GM23248 (cell line): ENCODE results near the gene DCUN1D2.

ENCODE experiments used
- EZH2 ChIP-seq: fragments of 200-600 bp; sonication (generic); IDR thresholded peaks from 2 replicates; pipeline ENCODE4 v1.6.1; 2018; ENCODE audit warnings: antibody characterized with exemption, mild to moderate bottlenecking; ENCODE audit not compliant: insufficient read depth, poor library complexity, severe bottlenecking
- EZH2phosphoT487 ChIP-seq: fragments of 200-600 bp; sonication (generic); IDR thresholded peaks from 2 replicates; pipeline ENCODE4 v1.6.1; 2018; ENCODE audit warnings: antibody characterized with exemption, moderate library complexity, mild to moderate bottlenecking, low read depth; ENCODE audit not compliant: insufficient read depth

DNA sequence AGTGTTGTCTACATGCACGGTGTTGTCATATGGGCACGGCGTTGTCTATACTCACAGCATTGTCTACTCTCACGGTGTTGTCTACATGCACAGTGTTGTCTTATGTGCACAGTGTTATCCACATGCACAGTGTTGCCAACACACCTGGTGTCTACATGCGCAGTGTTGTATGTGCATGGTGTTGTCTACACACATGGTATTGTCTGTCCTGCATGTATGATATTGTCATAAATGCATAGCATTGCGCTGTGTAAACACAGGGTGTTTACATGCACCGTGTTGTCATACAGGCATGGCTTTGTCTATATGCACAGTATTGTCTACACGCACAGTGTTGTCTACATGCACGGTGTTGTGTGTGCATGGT is 44.0 kb downstream of the DCUN1D2 start:
- TF ChIP-seq EZH2phosphoT487 = no peak
- TF ChIP-seq EZH2 = no peak
